Muscle of leg (tissue), 16 donors: ENCODE data around the gene GNAQ. TPM values are rescaled to one million over a fixed set of nuclear protein-coding genes. Genes with fewer than 3 reads are reported as not detected.
"Not testable (repeated sequence)": the region's sequence is repeated elsewhere in the genome, so short reads cannot be mapped to it uniquely, and the experiment has no call there.

Experiments
- DNase-seq: peaks from one replicate; pipeline ENCODE4 v3.0.0; 2013
- H3K27ac ChIP-seq: one replicate; pipeline ENCODE4 v1.5.1; 2013; ENCODE audit warnings: mild to moderate bottlenecking, low read length, control low read depth
- H3K27me3 ChIP-seq: one replicate; pipeline ENCODE4 v1.6.1; 2013; ENCODE audit warnings: low read length; ENCODE audit not compliant: control insufficient read depth, insufficient read depth
- H3K36me3 ChIP-seq: one replicate; pipeline ENCODE4 v1.6.1; 2013; ENCODE audit warnings: low read length; ENCODE audit not compliant: control insufficient read depth, insufficient read depth
- H3K4me1 ChIP-seq: one replicate; pipeline ENCODE4 v1.6.1; 2013; ENCODE audit warnings: low read length; ENCODE audit not compliant: control insufficient read depth, insufficient read depth
- H3K4me3 ChIP-seq: one replicate; pipeline ENCODE4 v1.5.1; 2013; ENCODE audit warnings: low read length, control low read depth
- H3K9me3 ChIP-seq: replicated peaks from 2 replicates; pipeline ENCODE4 v1.6.1; 2013; ENCODE audit warnings: low read depth, low read length; ENCODE audit not compliant: control insufficient read depth
- WGBS: methylation state at CpG from one replicate; pipeline ENCODE4 v1.1.5; 2013; ENCODE audit warnings: missing lambda C conversion rate; ENCODE audit not compliant: insufficient coverage; 5-methylcytosine and 5-hydroxymethylcytosine counted together
- long read RNA-seq, 11 donors: transcript quantifications; one replicate each; lab custom pipeline, GENCODE V29; 2026
- polyA plus RNA-seq, 8 donors: library from polyadenylated mRNA; unstranded; fragments of 120-200 nt; gene quantifications; one replicate each; pipeline versions ENCODE4 v1.2.1 to v1.2.3, GENCODE V29; 2013; ENCODE audit warnings: inconsistent platforms in 1 of 8, low replicate concordance in 1 of 8; ENCODE audit not compliant: insufficient read length in 8 of 8, insufficient read depth in 1 of 8
- total RNA-seq: library from RNA; stranded (reverse); fragments of 120-200 nt; gene quantifications from one replicate; pipeline ENCODE4 v1.2.4, GENCODE V29; 2013

GNAQ gene
- total RNA-seq, result 19.7 TPM
- polyA plus RNA-seq, result 10 to 100 TPM; 21.7 to 31.6 (median 27.0) TPM
- long read RNA-seq, donor 1, full-length matches to known transcripts, result 2 of 2 reads
- long read RNA-seq, donor 1, partial matches to known transcripts, result 0 of 2 reads
- long read RNA-seq, donor 1, other reads (novel, unspliced or antisense), result 0 of 2 reads
- long read RNA-seq, donor 2, full-length matches to known transcripts, result 2 of 2 reads
- long read RNA-seq, donor 2, partial matches to known transcripts, result 0 of 2 reads
- long read RNA-seq, donor 2, other reads (novel, unspliced or antisense), result 0 of 2 reads
- long read RNA-seq, donor 3, full-length matches to known transcripts, result 10 of 10 reads
- long read RNA-seq, donor 3, partial matches to known transcripts, result 0 of 10 reads
- long read RNA-seq, donor 3, other reads (novel, unspliced or antisense), result 0 of 10 reads
- long read RNA-seq, donor 4, full-length matches to known transcripts, result 4 of 4 reads
- long read RNA-seq, donor 4, partial matches to known transcripts, result 0 of 4 reads
- long read RNA-seq, donor 4, other reads (novel, unspliced or antisense), result 0 of 4 reads
- long read RNA-seq, donor 5, full-length matches to known transcripts, result 16 of 21 reads
- long read RNA-seq, donor 5, partial matches to known transcripts, result 5 of 21 reads
- long read RNA-seq, donor 5, other reads (novel, unspliced or antisense), result 0 of 21 reads
- long read RNA-seq, donor 6, full-length matches to known transcripts, result 13 of 13 reads
- long read RNA-seq, donor 6, partial matches to known transcripts, result 0 of 13 reads
- long read RNA-seq, donor 6, other reads (novel, unspliced or antisense), result 0 of 13 reads
- long read RNA-seq, donor 7, full-length matches to known transcripts, result 5 of 5 reads
- long read RNA-seq, donor 7, partial matches to known transcripts, result 0 of 5 reads
- long read RNA-seq, donor 7, other reads (novel, unspliced or antisense), result 0 of 5 reads
- long read RNA-seq, donor 8, full-length matches to known transcripts, result 5 of 22 reads
- long read RNA-seq, donor 8, partial matches to known transcripts, result 17 of 22 reads
- long read RNA-seq, donor 8, other reads (novel, unspliced or antisense), result 0 of 22 reads
- long read RNA-seq, donor 9, full-length matches to known transcripts, result 5 of 5 reads
- long read RNA-seq, donor 9, partial matches to known transcripts, result 0 of 5 reads
- long read RNA-seq, donor 9, other reads (novel, unspliced or antisense), result 0 of 5 reads
- long read RNA-seq, donor 10, full-length matches to known transcripts, result 5 of 5 reads
- long read RNA-seq, donor 10, partial matches to known transcripts, result 0 of 5 reads
- long read RNA-seq, donor 10, other reads (novel, unspliced or antisense), result 0 of 5 reads
- long read RNA-seq, donor 11, full-length matches to known transcripts, result 4 of 4 reads
- long read RNA-seq, donor 11, partial matches to known transcripts, result 0 of 4 reads
- long read RNA-seq, donor 11, other reads (novel, unspliced or antisense), result 0 of 4 reads

DNA sequence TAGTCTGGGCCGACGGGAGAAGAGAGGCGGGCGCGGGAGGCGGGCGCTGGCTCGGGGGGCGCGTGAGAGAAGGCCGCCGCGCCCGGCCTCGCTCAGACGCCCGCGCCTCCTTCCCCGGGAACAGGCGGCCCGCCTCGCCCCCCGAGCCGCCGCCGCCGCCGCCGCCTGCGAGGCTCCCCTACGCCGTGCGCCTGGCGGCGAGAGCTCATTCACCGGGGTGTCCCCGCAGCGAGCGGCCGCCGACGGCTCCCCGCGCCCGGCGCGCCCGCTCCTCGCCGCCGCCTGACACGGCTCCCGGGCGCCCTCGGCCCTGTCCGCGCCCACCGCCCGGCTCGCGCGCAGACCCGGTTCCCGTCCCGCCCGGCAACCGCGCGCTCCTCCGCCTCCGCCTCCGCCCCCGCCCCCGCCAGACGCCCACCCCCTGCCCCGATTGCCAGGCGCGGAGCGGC, at the start of gene GNAQ:
Gene GNAQ (minus strand): TSS at position 368 of the 449 bp plus-strand sequence. CDS start 576 bp downstream, outside the sequence.
- H3K27me3 ChIP-seq, result no peaks in the 10 kb centered on the region
- under 1% methylated on average over 47 of the region's 79 CpGs for WGBS
- no peaks in the 10 kb centered on the region for H3K9me3 ChIP-seq
- peak within 1 kb of the TSS; percentile 95 for H3K27ac ChIP-seq
- no peak for DNase-seq
- peak within 1 kb of the TSS; percentile 77 for H3K4me3 ChIP-seq
- H3K36me3 ChIP-seq, result no peaks in the 10 kb centered on the region
- peaks cover 10% of the 10 kb centered on the region for H3K4me1 ChIP-seq

DNA sequence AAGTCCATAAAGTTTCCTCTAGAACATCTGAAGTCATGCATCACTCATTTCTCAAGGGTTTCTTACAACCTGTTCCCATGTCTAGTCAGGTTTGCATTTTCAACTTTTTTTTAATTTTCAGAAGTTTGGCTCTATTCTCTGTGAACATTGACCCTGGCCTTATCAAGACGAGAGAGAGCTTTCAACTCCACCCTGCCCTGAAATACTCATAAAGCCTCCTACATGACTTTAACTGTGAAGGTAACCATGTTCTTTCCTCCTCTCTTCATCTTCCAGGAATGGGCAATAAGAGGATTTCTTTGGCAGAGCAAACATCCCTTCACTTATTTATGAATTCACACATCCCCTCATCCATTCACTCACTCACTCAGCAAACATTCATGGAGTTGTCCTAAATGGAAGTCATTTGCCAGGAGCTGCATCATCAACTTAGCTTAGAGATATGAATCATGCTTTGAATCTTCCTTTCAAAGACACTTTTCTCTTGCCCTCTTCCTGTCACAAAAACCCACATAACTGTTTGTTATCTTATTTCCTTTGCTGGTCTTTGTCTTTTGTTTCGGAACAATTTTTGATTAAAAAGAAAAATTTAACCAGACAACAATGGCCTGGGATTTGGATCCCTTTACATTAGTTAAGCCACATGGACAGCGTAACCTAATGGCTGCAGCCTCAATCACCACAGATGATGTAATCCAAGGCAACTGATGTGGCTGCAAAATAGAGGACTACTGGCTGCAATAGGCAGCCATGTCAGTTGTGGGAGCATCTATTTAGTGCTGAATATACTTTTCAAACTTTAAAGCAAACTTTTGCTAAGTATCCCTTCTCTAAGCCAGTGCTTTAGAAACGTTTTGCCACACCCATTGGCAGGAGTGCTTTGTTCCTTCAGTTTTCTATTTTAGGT, 43.0 kb upstream of the GNAQ start:
- no peak for DNase-seq
- WGBS, result 72% methylated on average over 2 of the region's 4 CpGs
- Histone ChIP-seq H3K4me3 (no peak overlapping the region), H3K27me3 (no peaks in the 10 kb centered on the region), H3K9me3 (no peaks in the 10 kb centered on the region), H3K4me1 (no peaks in the 10 kb centered on the region), H3K36me3 (no peaks in the 10 kb centered on the region), H3K27ac (no peak overlapping the region)

- no peak for DNase-seq
- no peaks in the 10 kb centered on the region for H3K9me3 ChIP-seq
- H3K27me3 ChIP-seq, result no peaks in the 10 kb centered on the region
- 51% methylated on average over 5 of the region's 8 CpGs for WGBS
- H3K27ac ChIP-seq, result no peak overlapping the region
- H3K36me3 ChIP-seq, result no peaks in the 10 kb centered on the region
- no peaks in the 10 kb centered on the region for H3K4me1 ChIP-seq
- H3K4me3 ChIP-seq, result no peak overlapping the region
These were observed 42.1 kb upstream of the GNAQ start for GRCh38 chr9:78073722-78074121.

GRCh38 chr9:78072586-78073199, 41.1 kb upstream of the GNAQ start:
- no peaks in the 10 kb centered on the region for H3K27me3 ChIP-seq
- no peak for DNase-seq
- H3K4me3 ChIP-seq, result no peak overlapping the region
- 60% methylated on average over 2 of the region's 3 CpGs for WGBS
- H3K9me3 ChIP-seq, result no peaks in the 10 kb centered on the region
- H3K4me1 ChIP-seq, result no peaks in the 10 kb centered on the region
- no peaks in the 10 kb centered on the region for H3K36me3 ChIP-seq
- no peak overlapping the region for H3K27ac ChIP-seq

- H3K27ac ChIP-seq, result no peak overlapping the region
- H3K4me3 ChIP-seq, result no peak overlapping the region
- H3K27me3 ChIP-seq, result no peaks in the 10 kb centered on the region
- H3K36me3 ChIP-seq, result no peaks in the 10 kb centered on the region
- H3K9me3 ChIP-seq, result no peaks in the 10 kb centered on the region
- WGBS, result no CpG with 5 or more reads among the region's 2 CpGs
- no peak for DNase-seq
- no peaks in the 10 kb centered on the region for H3K4me1 ChIP-seq
These were observed 38.9 kb upstream of the GNAQ start for GRCh38 chr9:78070521-78070920.

DNA sequence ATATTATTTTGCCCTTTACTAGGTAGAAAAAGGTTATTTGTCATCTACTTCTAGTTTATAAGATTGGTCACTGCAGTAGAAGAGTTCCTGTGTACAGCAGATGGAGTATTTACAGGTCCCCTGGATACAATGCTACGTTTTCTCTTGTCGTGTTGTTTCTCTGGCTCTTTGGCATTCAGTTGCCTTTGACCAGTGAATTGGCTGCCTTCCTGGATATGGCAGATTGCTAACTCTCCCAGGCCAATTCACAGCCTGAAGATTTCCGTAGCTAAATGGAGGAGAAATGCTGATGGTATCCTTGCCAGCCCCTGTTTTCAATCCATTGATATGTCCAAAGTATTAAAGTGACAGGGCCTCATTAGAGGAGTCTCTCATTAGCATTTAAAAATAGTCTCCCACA, 32.5 kb upstream of the GNAQ start:
- Histone ChIP-seq H3K27me3 (no peaks in the 10 kb centered on the region), H3K9me3 (no peaks in the 10 kb centered on the region), H3K36me3 (no peaks in the 10 kb centered on the region), H3K4me1 (no peaks in the 10 kb centered on the region), H3K27ac (no peak overlapping the region), H3K4me3 (no peak overlapping the region)
- no peak for DNase-seq
- WGBS, result no CpG with 5 or more reads among the region's 3 CpGs

DNA sequence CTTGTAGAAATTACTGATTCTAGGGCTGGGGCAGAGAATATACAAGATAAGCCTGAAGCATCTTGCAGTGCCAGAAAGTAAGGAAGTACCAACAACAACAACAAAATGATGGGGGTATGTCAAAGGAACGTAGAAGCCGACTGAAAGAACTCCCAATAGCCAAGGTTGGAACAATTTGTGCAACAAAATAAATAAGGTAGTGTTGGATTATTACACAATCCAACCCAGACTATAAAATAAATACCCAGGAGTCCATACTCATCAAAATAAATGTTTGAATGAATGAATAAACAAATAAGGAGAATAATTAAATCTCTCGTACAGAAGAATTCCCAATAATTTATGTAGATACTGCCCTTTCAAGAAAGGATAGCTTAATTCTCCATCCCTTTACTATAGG, 31.1 kb upstream of the GNAQ start:
- no CpG with 5 or more reads among the region's 3 CpGs for WGBS

DNA sequence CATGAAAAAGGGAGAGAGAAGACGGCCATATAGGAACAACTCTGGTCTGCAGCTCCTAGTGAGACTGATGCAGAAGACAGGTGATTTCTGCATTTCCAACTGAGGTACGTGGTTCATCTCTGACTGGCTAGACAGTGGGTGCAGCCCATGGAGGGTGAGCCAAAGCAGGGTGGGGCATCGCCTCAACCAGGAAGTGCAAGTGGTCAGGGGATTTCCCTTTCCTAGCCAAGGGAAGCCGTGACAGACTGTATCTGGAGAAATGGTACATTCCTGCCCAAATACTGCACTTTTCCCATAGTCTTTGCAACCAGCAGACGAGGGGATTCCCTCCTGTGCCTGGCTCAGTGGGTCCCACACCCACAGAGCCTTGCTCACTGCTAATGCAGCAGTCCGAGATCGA, 22.6 kb upstream of the GNAQ start:
- not testable (repeated sequence) for DNase-seq, H3K36me3 ChIP-seq, H3K9me3 ChIP-seq, H3K27ac ChIP-seq, H3K4me1 ChIP-seq, H3K27me3 ChIP-seq, H3K4me3 ChIP-seq
- WGBS, result 85% methylated on average over 7 of the region's 7 CpGs

More for the DNA sequence above, 31.1 kb upstream of the GNAQ start:
- H3K4me1 ChIP-seq, result no peaks in the 10 kb centered on the region
- H3K4me3 ChIP-seq, result no peak overlapping the region
- H3K27ac ChIP-seq, result no peak overlapping the region
- no peak for DNase-seq
- H3K36me3 ChIP-seq, result no peaks in the 10 kb centered on the region
- H3K9me3 ChIP-seq, result no peaks in the 10 kb centered on the region
- H3K27me3 ChIP-seq, result no peaks in the 10 kb centered on the region
